BJ (cell line): ENCODE results near the gene CORO2B. TPM values are rescaled to one million over a fixed set of nuclear protein-coding genes. Genes with fewer than 3 reads are reported as not detected.

Source experiments
- CTCF ChIA-PET: fragments of 350-600 bp; formaldehyde crosslinking; extraction: SDS; loops from one replicate; lab custom pipeline; 2021; ENCODE audit warnings: antibody characterized with exemption, inconsistent platforms; lab: Yijun Ruan, JAX
- POLR2A ChIA-PET: fragments of 300-600 bp; sonication (Branson Sonifier 250); formaldehyde crosslinking; extraction: SDS; loops from one replicate; lab custom pipeline; 2021; ENCODE audit warnings: antibody characterized with exemption; lab: Charles Lee
- DNase-seq: peaks from one replicate; pipeline ENCODE4 v3.0.0-alpha.2; 2011; ENCODE audit warnings: low read depth
- H3K27me3 ChIP-seq: 2 replicates; pipeline ENCODE4 v1.6.0; 2011; ENCODE audit warnings: low read length; ENCODE audit not compliant: control insufficient read depth, insufficient read depth
- H3K36me3 ChIP-seq: 2 replicates; pipeline ENCODE4 v1.5.1; 2011; ENCODE audit warnings: low read length; ENCODE audit not compliant: control insufficient read depth, insufficient read depth
- H3K4me3 ChIP-seq: 2 replicates; pipeline ENCODE4 v1.5.1; 2011; ENCODE audit warnings: low read depth, mild to moderate bottlenecking, control low read depth, low read length
- CTCF ChIP-seq: IDR thresholded peaks from 2 replicates; pipeline ENCODE4 v1.5.1; 2011; ENCODE audit warnings: low read depth, mild to moderate bottlenecking, control low read depth, inconsistent platforms, low read length, moderate library complexity; ENCODE audit not compliant: insufficient read depth
- polyA plus RNA-seq: library from polyadenylated mRNA; depleted of rRNA; stranded (reverse); fragments of >200 nt; gene quantifications from 2 replicates; pipeline ENCODE4 v1.2.3, GENCODE V29; 2011

CORO2B gene
- polyA plus RNA-seq, 1 experiment: 7.7 TPM

DNA sequence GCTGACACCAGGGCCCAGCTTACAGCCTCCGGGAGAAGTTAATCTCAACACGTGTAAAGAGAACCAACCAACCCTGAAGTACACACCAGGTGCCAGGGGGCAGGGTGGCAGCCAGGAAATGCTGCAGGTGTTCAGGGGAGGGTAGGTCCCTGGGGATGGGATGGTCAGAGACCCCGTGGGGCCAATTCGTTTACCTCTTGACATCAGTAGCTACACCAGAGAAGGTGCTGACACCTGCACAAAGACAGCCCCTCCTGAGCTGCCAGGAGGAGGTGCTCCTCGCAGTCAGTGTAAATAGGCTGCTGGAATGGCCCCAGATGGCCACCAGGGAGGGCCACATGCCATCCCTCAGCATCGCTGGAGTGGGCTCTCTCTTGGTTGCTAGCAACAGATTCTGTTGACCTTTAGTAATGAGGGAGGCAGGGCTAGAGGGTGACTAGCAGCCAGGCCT is 52.8 kb downstream of the CORO2B start:
- no peak for DNase-seq
- H3K27me3 ChIP-seq: no peaks in the 10 kb centered on the region
- TF ChIP-seq CTCF: no peak
- no peaks in the 10 kb centered on the region for H3K36me3 ChIP-seq
- ChIA-PET POLR2A (no interaction called here), CTCF (interaction anchor here (0.7 to 1.8 kb wide), 4 partner anchors 10 to 51 kb away, joined by 3 to 5 read pairs (median 3); no protein-coding TSS in a partner anchor)
- no peak overlapping the region for H3K4me3 ChIP-seq

DNA sequence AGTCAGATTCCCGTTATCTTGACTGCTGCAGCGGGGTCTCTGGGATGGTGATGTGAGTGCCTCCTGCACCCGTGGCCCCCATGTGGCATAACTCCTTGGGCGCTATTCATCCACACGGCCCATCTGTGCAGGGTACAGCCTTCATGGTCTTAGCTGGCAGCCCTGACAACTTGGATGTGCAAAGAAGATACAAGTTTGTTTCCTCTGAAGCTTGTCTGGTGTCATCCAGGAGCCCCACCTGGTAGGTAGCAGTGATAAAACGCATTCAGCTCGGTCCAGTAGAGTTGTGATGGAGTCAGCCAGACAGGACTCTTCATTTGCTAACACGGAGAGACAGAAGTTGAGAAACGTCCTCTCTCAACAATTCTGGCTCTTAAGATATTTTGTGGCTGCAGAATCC is 53.3 kb downstream of the CORO2B start:
- no peak for TF ChIP-seq CTCF
- Histone ChIP-seq H3K27me3 (no peaks in the 10 kb centered on the region), H3K36me3 (no peaks in the 10 kb centered on the region), H3K4me3 (no peak overlapping the region)
- ChIA-PET POLR2A (no interaction called here), CTCF (interaction anchor here (0.7 to 1.8 kb wide), 4 partner anchors 11 to 52 kb away, joined by 3 to 5 read pairs (median 3); no protein-coding TSS in a partner anchor)
- DNase-seq: no peak

GRCh38 chr15:68633231-68634121 is 54.7 kb downstream of the CORO2B start:
- Histone ChIP-seq H3K27me3 (no peaks in the 10 kb centered on the region), H3K4me3 (no peak overlapping the region), H3K36me3 (no peaks in the 10 kb centered on the region)
- CTCF ChIA-PET: interaction anchor here (0.6 to 1.1 kb wide), 2 partner anchors 41 to 185 kb away, joined by 4 to 5 read pairs; no protein-coding TSS in a partner anchor
- TF ChIP-seq CTCF: no peak
- DNase-seq: no peak
- POLR2A ChIA-PET: no interaction called here

- no peak for DNase-seq
- H3K27me3 ChIP-seq: no peaks in the 10 kb centered on the region
- ChIA-PET POLR2A (no interaction called here), CTCF (no interaction called here)
- no peaks in the 10 kb centered on the region for H3K36me3 ChIP-seq
- no peak overlapping the region for H3K4me3 ChIP-seq
- no peak for TF ChIP-seq CTCF
Observed at GRCh38 chr15:68634122-68634482, 55.3 kb downstream of the CORO2B start.

GRCh38 chr15:68634531-68634930 is 55.7 kb downstream of the CORO2B start:
- no peak for DNase-seq
- Histone ChIP-seq H3K4me3 (no peak overlapping the region), H3K27me3 (no peaks in the 10 kb centered on the region), H3K36me3 (no peaks in the 10 kb centered on the region)
- TF ChIP-seq CTCF: no peak
- POLR2A ChIA-PET: interaction anchor here (0.6 to 1.3 kb wide), 3 partner anchors 13 to 291 kb away, joined by 3 to 21 read pairs (median 4); no protein-coding TSS in a partner anchor
- CTCF ChIA-PET: interaction anchor here (0.7 to 1.3 kb wide), 4 partner anchors 21 to 75 kb away, joined by 3 to 4 read pairs (median 3); no protein-coding TSS in a partner anchor
